Aorta (tissue), 5 donors: ENCODE measurements around the gene ZNF397. TPM values are rescaled to one million over a fixed set of nuclear protein-coding genes. Genes with fewer than 3 reads are reported as not detected.
A peak's percentile ranks its signal among the peaks of the same experiment; 100 is the strongest.

Experiments
- ATAC-seq: fragments of 200-7000 bp; cut with Tn5 transposase; one replicate; pipeline ENCODE4 v1.9.1; 2022; ENCODE audit warnings: moderate library complexity; ENCODE audit not compliant: low FRiP score
- DNase-seq, 2 donors: peaks; one replicate each; pipeline ENCODE4 v3.0.0-alpha.2; 2020
- H3K27ac ChIP-seq, 2 donors: one replicate each; pipeline ENCODE4 v1.5.1; 2013; ENCODE audit warnings: low read length in 2 of 2, mild to moderate bottlenecking in 2 of 2, moderate library complexity in 2 of 2, control low read depth in 1 of 2, inconsistent platforms in 1 of 2, low read depth in 1 of 2
- H3K27me3 ChIP-seq, 2 donors: one replicate each; pipeline ENCODE4 v1.6.1; 2013; ENCODE audit warnings: control low read depth in 1 of 2, low read length in 1 of 2, mild to moderate bottlenecking in 1 of 2, moderate library complexity in 1 of 2; ENCODE audit not compliant: insufficient read depth in 2 of 2, control insufficient read depth in 1 of 2
- H3K36me3 ChIP-seq, 2 donors: one replicate each; pipeline ENCODE4 v1.6.1; 2013; ENCODE audit warnings: control low read depth in 1 of 2, low read length in 1 of 2, mild to moderate bottlenecking in 1 of 2; ENCODE audit not compliant: insufficient read depth in 2 of 2, control insufficient read depth in 1 of 2
- H3K4me1 ChIP-seq, 2 donors: one replicate each; pipeline ENCODE4 v1.6.1; 2013; ENCODE audit warnings: low read length in 2 of 2, control low read depth in 1 of 2, mild to moderate bottlenecking in 1 of 2, moderate library complexity in 1 of 2; ENCODE audit not compliant: insufficient read depth in 2 of 2, control insufficient read depth in 1 of 2
- H3K4me3 ChIP-seq, 2 donors: one replicate each; pipeline ENCODE4 v1.5.1; 2013; ENCODE audit warnings: low read length in 2 of 2, control low read depth in 1 of 2, mild to moderate bottlenecking in 1 of 2
- H3K9me3 ChIP-seq: one replicate; pipeline ENCODE4 v1.6.1; 2013; ENCODE audit warnings: mild to moderate bottlenecking, low read length; ENCODE audit not compliant: control insufficient read depth
- WGBS, 2 donors: extraction: QIAGEN DNeasy Blood & Tissue Kit; methylation state at CpG; one replicate each; pipeline ENCODE4 v1.1.7; 2013; 5-methylcytosine and 5-hydroxymethylcytosine counted together
- intact Hi-C, 2 donors: fragments of 100-400 bp; cut with DNase I; formaldehyde crosslinking; loops; one replicate each; pipeline versions ENCODE4 v1.14.2 to v1.15.0; 2022
- long read RNA-seq, 2 donors: library from polyadenylated mRNA; unstranded; transcript quantifications; one replicate each; pipeline ENCODE4 v2.0.0, GENCODE V29; 2020 to 2021
- polyA plus RNA-seq, 2 donors: library from polyadenylated mRNA; stranded (reverse); fragments of 200-250 nt; gene quantifications; one replicate each; pipeline ENCODE4 v1.2.3, GENCODE V29; 2013
- total RNA-seq, 2 donors: library from RNA; stranded (reverse); fragmentation: NEBNext Ultra II Directional; extraction: Animal tissue kit (Norgen Biotek cat#: 25700); gene quantifications; one replicate each; pipeline ENCODE4 v1.2.1, GENCODE V29; 2021
- donor health status: healthy with polysubstance abuse.
- donor health status: Bipolar disorder and iron deficiency.
- donor health status: DM: no; HTN: no; CAD: no.
- donor health status: DM: no; HTN: no; CAD: no.
- donor health status: DM: yes; HTN: yes; CAD: no.

ZNF397 gene
- total RNA-seq (10 to 100 TPM; 32.8 to 40.4 TPM), polyA plus RNA-seq (10 to 100 TPM; 14.0 to 25.5 TPM)
- long read RNA-seq, donor 1, full-length matches to known transcripts: 17 of 30 reads
- long read RNA-seq, donor 1, partial matches to known transcripts: 5 of 30 reads
- long read RNA-seq, donor 1, other reads (novel, unspliced or antisense): 8 of 30 reads
- long read RNA-seq, donor 2, full-length matches to known transcripts: 5 of 17 reads
- long read RNA-seq, donor 2, partial matches to known transcripts: 0 of 17 reads
- long read RNA-seq, donor 2, other reads (novel, unspliced or antisense): 12 of 17 reads

- peak; percentile 100 for ATAC-seq
- Histone ChIP-seq H3K9me3 (no peaks in the 10 kb centered on the region), H3K36me3 (peaks cover 6 to 12% of the 10 kb centered on the region in 2 donors), H3K27ac (peak within 1 kb of the TSS; percentile 96 to 99), H3K27me3 (no peaks in the 10 kb centered on the region), H3K4me1 (no peaks in the 10 kb centered on the region), H3K4me3 (peak within 1 kb of the TSS; percentile 71 to 83)
- intact Hi-C loops: loop anchor here (2.0 to 5.0 kb wide), 2 partner anchors 51 to 104 kb away; partner anchors contain the start of genes ZNF24 (in 2 of the 2) and ZSCAN30 (in 1 of the 2)
- 0 to 1% methylated on average over 56 to 60 of the region's 60 CpGs for WGBS, 2 donors
- peak; percentile 99 to 100 for DNase-seq
These were observed at the start of gene ZNF397 for GRCh38 chr18:35240664-35241447. ZNF397 (plus strand) TSS chr18:35241034; CDS start chr18:35242471, 1,437 bp downstream.

GRCh38 chr18:35191698-35192025 lies 49.2 kb upstream of the ZNF397 start:
- Histone ChIP-seq H3K36me3 (no peaks in the 10 kb centered on the region), H3K27ac (no peak overlapping the region), H3K4me3 (no peak overlapping the region), H3K9me3 (no peaks in the 10 kb centered on the region), H3K4me1 (no peaks in the 10 kb centered on the region), H3K27me3 (no peaks in the 10 kb centered on the region)
- intact Hi-C loops: no loop called here
- no peak for DNase-seq
- ATAC-seq: no peak
- 82 to 86% methylated on average over 5 of the region's 5 CpGs for WGBS, 2 donors

GRCh38 chr18:35192415-35192814 lies 48.4 kb upstream of the ZNF397 start:
- intact Hi-C loops: no loop called here
- Histone ChIP-seq H3K36me3 (no peaks in the 10 kb centered on the region), H3K27ac (no peak overlapping the region), H3K4me3 (no peak overlapping the region), H3K27me3 (no peaks in the 10 kb centered on the region), H3K4me1 (no peaks in the 10 kb centered on the region), H3K9me3 (no peaks in the 10 kb centered on the region)
- ATAC-seq (no peak), DNase-seq (no peak)
- 92 to 94% methylated on average over 4 of the region's 4 CpGs for WGBS, 2 donors

- intact Hi-C loops: no loop called here
- 66 to 80% methylated on average over 1 of the region's 1 CpG for WGBS, 2 donors
- Histone ChIP-seq H3K9me3 (no peaks in the 10 kb centered on the region), H3K4me3 (no peak overlapping the region), H3K36me3 (no peaks in the 10 kb centered on the region), H3K27ac (no peak overlapping the region), H3K27me3 (no peaks in the 10 kb centered on the region), H3K4me1 (no peaks in the 10 kb centered on the region)
- ATAC-seq (no peak), DNase-seq (no peak)
These were observed 47.5 kb upstream of the ZNF397 start for GRCh38 chr18:35193316-35193715.

GRCh38 chr18:35197296-35197695 lies 43.5 kb upstream of the ZNF397 start:
- Histone ChIP-seq H3K27ac (no peak overlapping the region), H3K36me3 (no peaks in the 10 kb centered on the region), H3K9me3 (no peaks in the 10 kb centered on the region), H3K27me3 (no peaks in the 10 kb centered on the region), H3K4me1 (no peaks in the 10 kb centered on the region), H3K4me3 (no peak overlapping the region)
- ATAC-seq: no peak
- intact Hi-C loops: no loop called here
- WGBS, 2 donors: 5 to 6% methylated on average over 2 of the region's 2 CpGs
- DNase-seq: no peak

GRCh38 chr18:35201256-35201931 lies 39.4 kb upstream of the ZNF397 start:
- H3K4me3 ChIP-seq: no peak overlapping the region
- DNase-seq: no peak
- intact Hi-C loops: no loop called here
- 80 to 81% methylated on average over 5 of the region's 5 CpGs for WGBS, 2 donors
- H3K27ac ChIP-seq: no peak overlapping the region
- no peaks in the 10 kb centered on the region for H3K9me3 ChIP-seq
- H3K27me3 ChIP-seq: no peaks in the 10 kb centered on the region
- ATAC-seq: no peak
- no peaks in the 10 kb centered on the region for H3K36me3 ChIP-seq
- H3K4me1 ChIP-seq: no peaks in the 10 kb centered on the region

GRCh38 chr18:35203067-35203466 lies 37.8 kb upstream of the ZNF397 start:
- Histone ChIP-seq H3K36me3 (no peaks in the 10 kb centered on the region), H3K4me3 (no peak overlapping the region), H3K9me3 (no peaks in the 10 kb centered on the region), H3K27me3 (no peaks in the 10 kb centered on the region), H3K4me1 (no peaks in the 10 kb centered on the region), H3K27ac (no peak overlapping the region)
- WGBS, 2 donors: 2 to 7% methylated on average over 3 of the region's 3 CpGs
- ATAC-seq: no peak
- DNase-seq: no peak
- intact Hi-C loops: no loop called here

GRCh38 chr18:35205199-35205712 lies 35.6 kb upstream of the ZNF397 start:
- no peaks in the 10 kb centered on the region for H3K4me1 ChIP-seq
- 71 to 78% methylated on average over 2 of the region's 2 CpGs for WGBS, 2 donors
- ATAC-seq (no peak), DNase-seq (no peak)
- H3K36me3 ChIP-seq: no peaks in the 10 kb centered on the region
- H3K27me3 ChIP-seq: no peaks in the 10 kb centered on the region
- H3K4me3 ChIP-seq: no peak overlapping the region
- intact Hi-C loops: no loop called here
- no peak overlapping the region for H3K27ac ChIP-seq
- no peaks in the 10 kb centered on the region for H3K9me3 ChIP-seq
